ENCODE measurements around the gene VMP1. TPM values are rescaled to one million over a fixed set of nuclear protein-coding genes. Genes with fewer than 3 reads are reported as not detected.
"Not testable (repeated sequence)": the region's sequence is repeated elsewhere in the genome, so short reads cannot be mapped to it uniquely, and the experiment has no call there.

VMP1 gene
- polyA plus RNA-seq, 4 donors, result 62.1 to 178 (median 97.2) TPM

GRCh38 chr17:59873414-59873813 lies 166.0 kb downstream of the VMP1 start:
- not testable (repeated sequence) for H3K27me3 ChIP-seq (ENCODE audit: control insufficient read depth in 3 of 3, insufficient read depth in 3 of 3, low read length in 3 of 3); DNase-seq; H3K4me1 ChIP-seq (ENCODE audit: control insufficient read depth in 3 of 3, insufficient read depth in 2 of 3, low read depth in 1 of 3, low read length in 2 of 3); H3K9me3 ChIP-seq (ENCODE audit: control insufficient read depth in 2 of 2, insufficient read depth in 1 of 2, low read depth in 1 of 2, low read length in 1 of 2); H3K4me3 ChIP-seq (ENCODE audit: low read depth in 1 of 3, low read length in 3 of 3); FAIRE-seq; H3K27ac ChIP-seq (ENCODE audit: low read depth in 1 of 3, low read length in 2 of 3)
- WGBS, 3 donors, result 98 to 99% (median 99%) methylated on average over 8 of the region's 8 CpGs
- H3K36me3 ChIP-seq (ENCODE audit: control insufficient read depth in 3 of 3, insufficient read depth in 2 of 3, low read depth in 1 of 3, low read length in 3 of 3), result peaks cover 0 to 39% (median 5%) of the 10 kb centered on the region in 3 donors

- H3K27me3 ChIP-seq (ENCODE audit: control insufficient read depth in 3 of 3, insufficient read depth in 3 of 3, low read length in 3 of 3), result no peaks in the 10 kb centered on the region
- H3K4me3 ChIP-seq (ENCODE audit: low read depth in 1 of 3, low read length in 3 of 3), result no peak overlapping the region
- H3K4me1 ChIP-seq (ENCODE audit: control insufficient read depth in 3 of 3, insufficient read depth in 2 of 3, low read depth in 1 of 3, low read length in 2 of 3), result no peaks in the 10 kb centered on the region
- H3K36me3 ChIP-seq (ENCODE audit: control insufficient read depth in 3 of 3, insufficient read depth in 2 of 3, low read depth in 1 of 3, low read length in 3 of 3), result peaks cover 0 to 42% (median 5%) of the 10 kb centered on the region in 3 donors
- FAIRE-seq, result no peak
- H3K27ac ChIP-seq (ENCODE audit: low read depth in 1 of 3, low read length in 2 of 3), result no peak overlapping the region
- no peak for DNase-seq
- WGBS, 3 donors, result 96 to 98% (median 96%) methylated on average over 2 of the region's 2 CpGs
- no peaks in the 10 kb centered on the region for H3K9me3 ChIP-seq (ENCODE audit: control insufficient read depth in 2 of 2, insufficient read depth in 1 of 2, low read depth in 1 of 2, low read length in 1 of 2)
Observed at GRCh38 chr17:59874376-59874775, 166.9 kb downstream of the VMP1 start.

DNA sequence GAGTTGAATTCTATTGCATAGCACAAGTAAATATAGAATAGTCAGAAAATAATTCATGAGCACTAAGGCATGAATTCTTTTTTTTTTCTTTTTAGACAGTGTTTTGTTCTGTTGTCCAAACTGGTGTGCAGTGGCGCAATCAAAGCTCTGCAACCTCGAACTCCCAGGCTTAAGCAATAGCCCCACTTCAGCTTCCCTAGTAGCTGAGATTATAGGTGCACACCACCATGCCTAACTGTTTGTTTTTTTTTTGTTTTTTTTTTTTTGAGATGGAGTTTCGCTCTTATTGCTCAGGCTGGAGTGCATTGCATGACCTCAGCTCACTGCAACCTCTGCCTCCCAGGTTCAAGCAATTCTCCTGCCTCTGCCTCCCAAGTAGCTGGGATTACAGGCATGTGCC lies 168.7 kb downstream of the VMP1 start:
- H3K4me3 ChIP-seq (ENCODE audit: low read depth in 1 of 3, low read length in 3 of 3), result no peak overlapping the region
- no peak for DNase-seq
- no peak overlapping the region for H3K27ac ChIP-seq (ENCODE audit: low read depth in 1 of 3, low read length in 2 of 3)
- H3K36me3 ChIP-seq (ENCODE audit: control insufficient read depth in 3 of 3, insufficient read depth in 2 of 3, low read depth in 1 of 3, low read length in 3 of 3), result peaks cover 0 to 46% (median 5%) of the 10 kb centered on the region in 3 donors
- no peaks in the 10 kb centered on the region for H3K27me3 ChIP-seq (ENCODE audit: control insufficient read depth in 3 of 3, insufficient read depth in 3 of 3, low read length in 3 of 3)
- no peak for FAIRE-seq
- no peaks in the 10 kb centered on the region for H3K9me3 ChIP-seq (ENCODE audit: control insufficient read depth in 2 of 2, insufficient read depth in 1 of 2, low read depth in 1 of 2, low read length in 1 of 2)
- H3K4me1 ChIP-seq (ENCODE audit: control insufficient read depth in 3 of 3, insufficient read depth in 2 of 3, low read depth in 1 of 3, low read length in 2 of 3), result no peaks in the 10 kb centered on the region
- 93 to 95% (median 94%) methylated on average over 3 of the region's 3 CpGs for WGBS, 3 donors

DNA sequence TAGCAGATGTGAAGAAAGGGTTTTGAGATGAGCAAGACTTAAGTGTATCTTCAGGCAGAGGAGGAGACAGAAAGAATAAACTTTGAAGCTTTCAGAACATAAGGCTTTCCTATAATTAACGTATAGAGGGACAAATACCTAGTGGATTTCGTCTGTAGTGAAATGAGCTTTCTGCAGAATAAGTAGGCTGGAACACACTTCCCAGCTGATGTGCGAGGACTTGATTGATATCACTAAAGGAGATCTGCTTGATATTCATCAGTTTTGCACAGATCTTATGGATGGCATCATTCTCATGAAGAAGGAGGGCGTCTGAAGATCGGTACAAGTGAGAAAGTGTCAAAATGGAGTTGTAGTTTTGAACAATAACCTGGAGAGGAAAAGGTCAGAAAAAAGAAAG lies 170.5 kb downstream of the VMP1 start:
- Histone ChIP-seq H3K4me3 (ENCODE audit: low read depth in 1 of 3, low read length in 3 of 3) (no peak overlapping the region), H3K36me3 (ENCODE audit: control insufficient read depth in 3 of 3, insufficient read depth in 2 of 3, low read depth in 1 of 3, low read length in 3 of 3) (peaks cover 0 to 52% (median 5%) of the 10 kb centered on the region in 3 donors), H3K9me3 (ENCODE audit: control insufficient read depth in 2 of 2, insufficient read depth in 1 of 2, low read depth in 1 of 2, low read length in 1 of 2) (no peaks in the 10 kb centered on the region), H3K27me3 (ENCODE audit: control insufficient read depth in 3 of 3, insufficient read depth in 3 of 3, low read length in 3 of 3) (no peaks in the 10 kb centered on the region), H3K27ac (ENCODE audit: low read depth in 1 of 3, low read length in 2 of 3) (no peak overlapping the region), H3K4me1 (ENCODE audit: control insufficient read depth in 3 of 3, insufficient read depth in 2 of 3, low read depth in 1 of 3, low read length in 2 of 3) (no peaks in the 10 kb centered on the region)
- FAIRE-seq (no peak), DNase-seq (no peak)
- WGBS, 3 donors, result 92 to 95% (median 93%) methylated on average over 5 of the region's 5 CpGs

DNA sequence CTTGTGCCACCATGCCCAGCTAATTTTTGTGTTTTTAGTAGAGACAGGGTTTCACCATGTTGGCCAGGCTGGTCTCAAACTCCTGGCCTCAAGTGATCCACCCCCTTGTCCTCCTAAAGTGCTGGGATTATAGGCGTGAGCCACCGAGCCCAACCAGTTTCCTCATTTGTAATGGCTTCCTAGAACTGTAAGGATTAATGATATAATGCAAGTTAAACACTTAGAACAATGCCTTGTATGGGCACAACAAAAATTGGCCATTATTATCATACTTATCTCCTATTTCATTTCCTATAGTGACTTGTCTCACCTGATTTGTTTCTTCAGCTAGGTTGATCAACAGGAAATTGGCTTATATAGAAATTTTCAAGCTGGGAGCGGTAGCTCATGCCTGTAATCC lies 171.2 kb downstream of the VMP1 start:
- no peak for FAIRE-seq
- Histone ChIP-seq H3K27ac (ENCODE audit: low read depth in 1 of 3, low read length in 2 of 3) (no peak overlapping the region), H3K4me3 (ENCODE audit: low read depth in 1 of 3, low read length in 3 of 3) (no peak overlapping the region), H3K27me3 (ENCODE audit: control insufficient read depth in 3 of 3, insufficient read depth in 3 of 3, low read length in 3 of 3) (no peaks in the 10 kb centered on the region), H3K36me3 (ENCODE audit: control insufficient read depth in 3 of 3, insufficient read depth in 2 of 3, low read depth in 1 of 3, low read length in 3 of 3) (peaks cover 0 to 54% (median 5%) of the 10 kb centered on the region in 3 donors), H3K4me1 (ENCODE audit: control insufficient read depth in 3 of 3, insufficient read depth in 2 of 3, low read depth in 1 of 3, low read length in 2 of 3) (no peaks in the 10 kb centered on the region), H3K9me3 (ENCODE audit: control insufficient read depth in 2 of 2, insufficient read depth in 1 of 2, low read depth in 1 of 2, low read length in 1 of 2) (no peaks in the 10 kb centered on the region)
- DNase-seq, result no peak
- 87 to 94% (median 93%) methylated on average over 3 of the region's 3 CpGs for WGBS, 3 donors

DNA sequence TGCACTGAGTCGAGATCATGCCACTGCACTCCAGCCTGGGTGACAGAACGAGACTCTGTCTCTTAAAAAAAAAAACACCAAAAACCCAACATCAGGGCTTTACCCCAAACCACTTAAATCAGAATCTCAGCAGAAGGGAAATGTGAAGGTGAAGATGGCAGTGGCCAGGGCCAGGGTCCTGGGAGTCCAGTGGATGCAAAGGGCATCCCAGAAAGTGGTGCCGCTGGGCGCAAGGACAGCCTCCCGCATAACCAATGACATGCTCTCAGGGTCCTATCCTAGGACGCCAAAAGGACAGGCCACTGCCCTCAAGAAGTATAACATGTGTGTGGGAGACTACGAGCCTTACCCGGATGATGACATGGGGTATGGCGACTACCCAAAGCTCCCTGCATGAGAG lies 177.4 kb downstream of the VMP1 start:
- no peak overlapping the region for H3K27ac ChIP-seq (ENCODE audit: low read depth in 1 of 3, low read length in 2 of 3)
- no peaks in the 10 kb centered on the region for H3K4me1 ChIP-seq (ENCODE audit: control insufficient read depth in 3 of 3, insufficient read depth in 2 of 3, low read depth in 1 of 3, low read length in 2 of 3)
- H3K4me3 ChIP-seq (ENCODE audit: low read depth in 1 of 3, low read length in 3 of 3), result no peak overlapping the region
- H3K36me3 ChIP-seq (ENCODE audit: control insufficient read depth in 3 of 3, insufficient read depth in 2 of 3, low read depth in 1 of 3, low read length in 3 of 3), result peaks cover 5 to 51% (median 8%) of the 10 kb centered on the region in 3 donors
- H3K9me3 ChIP-seq (ENCODE audit: control insufficient read depth in 2 of 2, insufficient read depth in 1 of 2, low read depth in 1 of 2, low read length in 1 of 2), result no peaks in the 10 kb centered on the region
- H3K27me3 ChIP-seq (ENCODE audit: control insufficient read depth in 3 of 3, insufficient read depth in 3 of 3, low read length in 3 of 3), result no peaks in the 10 kb centered on the region
- no peak for DNase-seq
- WGBS, 3 donors, result 96 to 98% (median 98%) methylated on average over 9 of the region's 9 CpGs
- no peak for FAIRE-seq

- WGBS, 3 donors, result 96 to 100% (median 96%) methylated on average over 8 of the region's 8 CpGs
- H3K27ac ChIP-seq (ENCODE audit: low read depth in 1 of 3, low read length in 2 of 3), result no peak overlapping the region
- no peaks in the 10 kb centered on the region for H3K27me3 ChIP-seq (ENCODE audit: control insufficient read depth in 3 of 3, insufficient read depth in 3 of 3, low read length in 3 of 3)
- DNase-seq (no peak), FAIRE-seq (no peak)
- no peaks in the 10 kb centered on the region for H3K4me1 ChIP-seq (ENCODE audit: control insufficient read depth in 3 of 3, insufficient read depth in 2 of 3, low read depth in 1 of 3, low read length in 2 of 3)
- H3K4me3 ChIP-seq (ENCODE audit: low read depth in 1 of 3, low read length in 3 of 3), result no peak overlapping the region
- H3K36me3 ChIP-seq (ENCODE audit: control insufficient read depth in 3 of 3, insufficient read depth in 2 of 3, low read depth in 1 of 3, low read length in 3 of 3), result peaks cover 5 to 30% (median 8%) of the 10 kb centered on the region in 3 donors
- no peaks in the 10 kb centered on the region for H3K9me3 ChIP-seq (ENCODE audit: control insufficient read depth in 2 of 2, insufficient read depth in 1 of 2, low read depth in 1 of 2, low read length in 1 of 2)
Observed at GRCh38 chr17:59888145-59888750, 180.8 kb downstream of the VMP1 start.

DNA sequence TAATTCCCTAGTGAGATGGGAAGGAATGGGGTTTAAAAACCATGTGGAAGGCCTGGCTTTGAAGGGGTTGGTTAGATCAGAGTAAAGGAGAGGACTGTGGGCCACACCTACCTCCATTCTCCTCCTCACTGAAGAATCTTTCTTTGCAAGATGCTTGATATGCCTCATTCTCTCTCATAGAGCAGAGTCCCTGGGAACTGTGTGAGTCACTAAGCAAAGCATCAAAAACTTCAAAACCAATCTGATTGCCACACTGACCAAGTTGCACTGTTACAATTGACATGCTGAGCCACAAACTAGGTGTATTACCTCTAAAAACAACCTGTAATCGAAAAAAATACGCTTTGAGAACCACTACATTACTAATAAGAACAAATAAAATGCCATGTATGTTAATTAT lies 183.3 kb downstream of the VMP1 start:
- FAIRE-seq, result no peak
- DNase-seq, result no peak
- H3K9me3 ChIP-seq (ENCODE audit: control insufficient read depth in 2 of 2, insufficient read depth in 1 of 2, low read depth in 1 of 2, low read length in 1 of 2), result no peaks in the 10 kb centered on the region
- peaks cover 0 to 6% (median 0%) of the 10 kb centered on the region in 3 donors for H3K4me1 ChIP-seq (ENCODE audit: control insufficient read depth in 3 of 3, insufficient read depth in 2 of 3, low read depth in 1 of 3, low read length in 2 of 3)
- WGBS, 3 donors, result 90 to 98% (median 94%) methylated on average over 2 of the region's 2 CpGs
- no peak overlapping the region for H3K27ac ChIP-seq (ENCODE audit: low read depth in 1 of 3, low read length in 2 of 3)
- no peaks in the 10 kb centered on the region for H3K27me3 ChIP-seq (ENCODE audit: control insufficient read depth in 3 of 3, insufficient read depth in 3 of 3, low read length in 3 of 3)
- H3K36me3 ChIP-seq (ENCODE audit: control insufficient read depth in 3 of 3, insufficient read depth in 2 of 3, low read depth in 1 of 3, low read length in 3 of 3), result peaks cover 0 to 13% (median 2%) of the 10 kb centered on the region in 3 donors
- no peak overlapping the region for H3K4me3 ChIP-seq (ENCODE audit: low read depth in 1 of 3, low read length in 3 of 3)
